ENCODE results near the gene GPR37L1.
"Not testable (repeated sequence)": the region's sequence is repeated elsewhere in the genome, so short reads cannot be mapped to it uniquely, and the experiment has no call there.

Gene GPR37L1

GRCh38 chr1:202156590-202156989 is 33.9 kb downstream of the GPR37L1 start:
- no peak for DNase-seq (ENCODE audit: low spot score)

- DNase-seq (ENCODE audit: low spot score), result no peak
Measured at GRCh38 chr1:202157945-202158344, 35.2 kb downstream of the GPR37L1 start.

GRCh38 chr1:202158810-202159533 is 36.3 kb downstream of the GPR37L1 start:
- no peak for DNase-seq (ENCODE audit: low spot score)

- peak; percentile 52 for DNase-seq (ENCODE audit: low spot score)
Measured at GRCh38 chr1:202159534-202160371, 37.0 kb downstream of the GPR37L1 start.

GRCh38 chr1:202160377-202160940 is 37.7 kb downstream of the GPR37L1 start, which contains the start of gene PTPN7:
TSS of gene PTPN7 (minus strand) at chr1:202160602. CDS start at chr1:202159402, 1,200 bp downstream.
- peak; percentile 85 for DNase-seq (ENCODE audit: low spot score)

GRCh38 chr1:202161151-202162046 is 38.7 kb downstream of the GPR37L1 start:
- DNase-seq (ENCODE audit: low spot score), result no peak

GRCh38 chr1:202162047-202162417 is 39.3 kb downstream of the GPR37L1 start:
- DNase-seq (ENCODE audit: low spot score), result no peak

- peak; percentile 32 for DNase-seq (ENCODE audit: low spot score)
Measured at GRCh38 chr1:202162418-202163280, 39.9 kb downstream of the GPR37L1 start.

GRCh38 chr1:202163281-202164270 is 40.9 kb downstream of the GPR37L1 start:
- no peak for DNase-seq (ENCODE audit: low spot score)

- peak; percentile 81 for DNase-seq (ENCODE audit: low spot score)
Measured at GRCh38 chr1:202164271-202165037, 41.7 kb downstream of the GPR37L1 start.

- no peak for DNase-seq (ENCODE audit: low spot score)
Measured at GRCh38 chr1:202165267-202165941, 42.7 kb downstream of the GPR37L1 start.

- DNase-seq (ENCODE audit: low spot score), result no peak
Measured at GRCh38 chr1:202165942-202166843, 43.5 kb downstream of the GPR37L1 start.

GRCh38 chr1:202167054-202167453 is 44.3 kb downstream of the GPR37L1 start:
- DNase-seq (ENCODE audit: low spot score), result not testable (repeated sequence)

- no peak for DNase-seq (ENCODE audit: low spot score)
Measured at GRCh38 chr1:202167708-202168415, 45.1 kb downstream of the GPR37L1 start.

GRCh38 chr1:202168861-202169260 is 46.1 kb downstream of the GPR37L1 start:
- no peak for DNase-seq (ENCODE audit: low spot score)

- no peak for DNase-seq (ENCODE audit: low spot score)
Measured at GRCh38 chr1:202170726-202171125, 48.0 kb downstream of the GPR37L1 start.

Data from CD4-positive, alpha-beta T cell treated with Interleukin-6 at 100 ng/mL for 8 hours (primary cell).